GM12878 (cell line): ENCODE measurements around the gene SEMA5A. TPM values are rescaled to one million over a fixed set of nuclear protein-coding genes. Genes with fewer than 3 reads are reported as not detected.

Experiments
- ATAC-seq: fragments of 200-7000 bp; cut with Tn5 transposase; 3 replicates; pipeline ENCODE4 v1.9.1; 2020; ENCODE audit warnings: mild to moderate bottlenecking, moderate library complexity
- BruUV-seq: library from RNA; stranded (reverse); fragments of 400-500 nt; replicated peaks from 2 replicates; lab custom pipeline; 2021; lab: Mats Ljungman, UMichigan
- CTCF ChIA-PET: fragments of 300-600 bp; sonication (Branson Sonifier 250); formaldehyde crosslinking; extraction: SDS; loops from one replicate; lab custom pipeline; 2021; ENCODE audit warnings: inconsistent platforms; lab: Yijun Ruan, JAX
- POLR2A ChIA-PET: fragments of 350-600 bp; formaldehyde crosslinking; extraction: SDS; loops from one replicate; lab custom pipeline; 2021; ENCODE audit warnings: inconsistent platforms; lab: Charles Lee
- RAD21 ChIA-PET: fragments of 300-600 bp; sonication (Branson Sonifier 250); formaldehyde crosslinking; loops from one replicate; lab custom pipeline; 2023; ENCODE audit warnings: antibody characterized with exemption; ENCODE audit not compliant: unreplicated experiment; lab: Charles Lee
- SMC1A ChIA-PET: fragments of 300-600 bp; sonication (Branson Sonifier 250); formaldehyde crosslinking; loops from one replicate; lab custom pipeline; 2023; ENCODE audit not compliant: unreplicated experiment, uncharacterized antibody; lab: Charles Lee
- DNase-seq: peaks from one replicate; pipeline ENCODE4 v3.0.0-alpha.2; 2011; ENCODE audit warnings: low read depth, low spot score
- FAIRE-seq: peaks from 3 replicates; lab custom pipeline; 2011; peaks lifted over from hg19 to GRCh38; lab: Jason Lieb, UNC
- H2AFZ ChIP-seq: 2 replicates; pipeline ENCODE4 v1.6.0; 2011; ENCODE audit warnings: low read depth, low read length, control low read depth; ENCODE audit not compliant: control insufficient read depth
- H3K27ac ChIP-seq: 2 replicates; pipeline ENCODE4 v1.5.1; 2011; ENCODE audit warnings: control low read depth; ENCODE audit not compliant: control insufficient read depth, insufficient read depth
- H3K27me3 ChIP-seq, 2 experiments: replicated peaks in 1 of 2; 2 replicates each; pipeline versions ENCODE4 v1.6.0 to v1.6.1; 2011; ENCODE audit warnings: low read length in 1 of 2; ENCODE audit not compliant: control insufficient read depth in 2 of 2, insufficient read depth in 2 of 2
- H3K36me3 ChIP-seq, 2 experiments: 2 replicates each; pipeline ENCODE4 v1.5.1; 2011; ENCODE audit warnings: low read length in 1 of 2; ENCODE audit not compliant: control insufficient read depth in 2 of 2, insufficient read depth in 2 of 2
- H3K4me1 ChIP-seq: 2 replicates; pipeline ENCODE4 v1.6.1; 2011; ENCODE audit warnings: mild to moderate bottlenecking, low read length, moderate library complexity, mixed read lengths; ENCODE audit not compliant: control insufficient read depth, insufficient read depth
- H3K4me2 ChIP-seq: 2 replicates; pipeline ENCODE4 v1.6.0; 2011; ENCODE audit warnings: control low read depth; ENCODE audit not compliant: control insufficient read depth, insufficient read depth
- H3K4me3 ChIP-seq: fragments of 200-600 bp; sonication (generic); 2 replicates; pipeline ENCODE4 v1.5.1; 2016
- H3K79me2 ChIP-seq: 2 replicates; pipeline ENCODE4 v1.6.0; 2011; ENCODE audit warnings: low read length; ENCODE audit not compliant: control insufficient read depth, insufficient read depth
- H3K9ac ChIP-seq: 2 replicates; pipeline ENCODE4 v1.8.0; 2011; ENCODE audit warnings: low read length, control low read depth, mixed read lengths; ENCODE audit not compliant: control insufficient read depth, insufficient read depth
- H3K9me3 ChIP-seq: replicated peaks from 3 replicates; pipeline ENCODE4 v1.5.1; 2011; ENCODE audit warnings: mild to moderate bottlenecking, low read length; ENCODE audit not compliant: control insufficient read depth, insufficient read depth
- H4K20me1 ChIP-seq: 2 replicates; pipeline ENCODE4 v1.6.0; 2011; ENCODE audit not compliant: control insufficient read depth, insufficient read depth
- BRCA1 ChIP-seq: IDR thresholded peaks from 2 replicates; pipeline ENCODE4 v1.6.1; 2011; ENCODE audit warnings: low read depth, low read length, improper control_type of control experiment
- CEBPB ChIP-seq, 2 experiments: fragments of 150-350 bp in 1 of 2; IDR thresholded peaks; 2 replicates each; pipeline ENCODE4 v1.6.1; 2012 to 2014; ENCODE audit warnings: low read depth in 2 of 2, low read length in 2 of 2, borderline replicate concordance in 1 of 2, inconsistent platforms in 1 of 2
- CHD1 ChIP-seq: IDR thresholded peaks from 2 replicates; pipeline ENCODE4 v1.6.1; 2012; ENCODE audit warnings: low read depth, low read length, improper control_type of control experiment
- CREM ChIP-seq: IDR thresholded peaks from 2 replicates; pipeline ENCODE4 v1.6.1; 2014; ENCODE audit warnings: antibody characterized with exemption, low read depth
- GATAD2B ChIP-seq: fragments of 450-650 bp; conservative IDR thresholded peaks from 2 replicates; pipeline ENCODE4 v1.6.1; 2017; ENCODE audit warnings: low read depth, mild to moderate bottlenecking, moderate library complexity
- IRF4 ChIP-seq: IDR thresholded peaks from 2 replicates; pipeline ENCODE4 v1.6.1; 2011; ENCODE audit warnings: low read depth, low read length
- MEF2B ChIP-seq: fragments of 450-650 bp; IDR thresholded peaks from 2 replicates; pipeline ENCODE4 v1.6.1; 2018; ENCODE audit warnings: mild to moderate bottlenecking, moderate library complexity; ENCODE audit not compliant: partially characterized antibody, poor library complexity, severe bottlenecking
- MTA2 ChIP-seq: fragments of 450-650 bp; IDR thresholded peaks from 2 replicates; pipeline ENCODE4 v1.6.1; 2016; ENCODE audit warnings: low read depth, mild to moderate bottlenecking, moderate library complexity
- NFIC ChIP-seq: IDR thresholded peaks from 2 replicates; pipeline ENCODE4 v1.6.1; 2012; ENCODE audit warnings: low read depth, mild to moderate bottlenecking, inconsistent platforms, low read length, moderate library complexity
- STAT3 ChIP-seq: IDR thresholded peaks from 2 replicates; pipeline ENCODE4 v1.6.1; 2011; ENCODE audit warnings: low read depth, low read length, improper control_type of control experiment
- YY1 ChIP-seq: IDR thresholded peaks from 2 replicates; pipeline ENCODE4 v1.6.1; 2011; ENCODE audit warnings: low read depth, mild to moderate bottlenecking, low read length
- WGBS: methylation state at CpG from one replicate; pipeline ENCODE4 v1.1.6; 2016; ENCODE audit warnings: low lambda C conversion rate; ENCODE audit not compliant: insufficient replicate concordance, insufficient coverage; ENCODE audit errors: missing lambda C conversion rate; 5-methylcytosine and 5-hydroxymethylcytosine counted together
- in situ Hi-C: fragments of 300-500 bp; cut with MboI; formaldehyde crosslinking; loops from 9 replicates; pipeline ENCODE4 v1.14.3; 2018; ENCODE audit warnings: mixed read lengths
- intact Hi-C: fragments of 100-400 bp; cut with micrococcal nuclease; formaldehyde crosslinking; loops from one replicate; pipeline ENCODE4 v1.14.2; 2022; ENCODE audit not compliant: unreplicated experiment
- polyA plus RNA-seq, 11 experiments: library from polyadenylated mRNA; depleted of rRNA in 4 of 11; unstranded in 6 of 11; stranded (reverse) in 5 of 11; fragments of >200 nt; fragmentation: Nextera tagmentation in 4 of 11; fragmentation: Illumina TruSeq in 1 of 11; extraction: Ambion mirVana in 4 of 11; extraction: Trizol in 1 of 11; gene quantifications; 1 replicate in 1 of 11; 2 replicates in 10 of 11; pipeline versions ENCODE4 v1.2.1 to v1.2.3, GENCODE V29; 2011 to 2016; ENCODE audit warnings: inconsistent platforms in 2 of 11, missing spikeins in 2 of 11, low read depth in 1 of 11
- total RNA-seq, 4 experiments: library from RNA; depleted of rRNA in 3 of 4; stranded (reverse); fragments of >200 nt in 3 of 4; fragmentation: Illumina TruSeq in 1 of 4; extraction: Trizol in 1 of 4; gene quantifications; 2 replicates each; pipeline versions ENCODE4 v1.2.1 to v1.2.3, GENCODE V29; 2013 to 2021
- TF ChIP-seq, protein P1 (sequence below): fragments of 450-650 bp; IDR thresholded peaks from 2 replicates; pipeline ENCODE4 v1.6.1; 2017; ENCODE audit warnings: low read depth, mild to moderate bottlenecking, moderate library complexity

The SEMA5A gene
- total and polyA plus RNA-seq, 10 of the 15 experiments (the other 5 are each of a cell fraction or from before 2014, with no cell fraction given): 0.03 to 2.4 (median 0.09) TPM; not detected in 1

DNA sequence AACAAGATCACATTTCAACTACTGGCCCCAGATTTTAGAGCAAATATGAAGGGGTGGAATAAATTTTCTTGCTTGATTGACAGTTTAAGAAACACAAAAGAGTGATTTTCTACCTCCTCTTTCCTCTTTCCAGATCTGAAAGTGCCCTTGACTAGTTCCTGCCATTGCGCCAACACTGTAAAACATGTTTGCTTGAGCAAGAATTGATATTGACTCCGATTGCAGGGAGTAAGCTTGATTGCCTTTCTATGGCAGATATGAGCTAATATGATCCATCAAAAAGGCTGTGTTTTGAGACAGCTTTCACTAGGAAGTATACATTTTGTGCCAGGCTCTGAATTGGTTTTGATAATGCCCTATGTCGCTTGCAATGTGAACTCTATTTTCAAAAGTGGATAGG, 508.8 kb downstream of the SEMA5A start:
- SMC1A ChIA-PET: no interaction called here
- H3K27ac ChIP-seq: no peak overlapping the region
- no peaks in the 10 kb centered on the region for H3K4me1 ChIP-seq
- no peaks in the 10 kb centered on the region for H3K79me2 ChIP-seq
- no peaks in the 10 kb centered on the region for H3K27me3 ChIP-seq
- H3K9ac ChIP-seq: no peak overlapping the region
- H3K4me3 ChIP-seq: no peak overlapping the region
- ATAC-seq (no peak), DNase-seq (no peak), FAIRE-seq (no peak)
- no peaks in the 10 kb centered on the region for H3K36me3 ChIP-seq
- no TSS peak for BruUV-seq
- H2AFZ ChIP-seq: no peak overlapping the region
- TF ChIP-seq BRCA1: no peak
- no peak for TF ChIP-seq MTA2
- TF ChIP-seq STAT3: no peak
- TF ChIP-seq MEF2B: no peak
- TF ChIP-seq NFIC: no peak
- no peak for TF ChIP-seq YY1
- no peak for TF ChIP-seq CREM
- no peak for TF ChIP-seq CEBPB (IDR thresholded peaks at IDR 0.05; ENCODE audit: borderline replicate concordance in 1 of 2, low read depth in 2 of 2, low read length in 2 of 2)
- TF ChIP-seq, protein P1, sequence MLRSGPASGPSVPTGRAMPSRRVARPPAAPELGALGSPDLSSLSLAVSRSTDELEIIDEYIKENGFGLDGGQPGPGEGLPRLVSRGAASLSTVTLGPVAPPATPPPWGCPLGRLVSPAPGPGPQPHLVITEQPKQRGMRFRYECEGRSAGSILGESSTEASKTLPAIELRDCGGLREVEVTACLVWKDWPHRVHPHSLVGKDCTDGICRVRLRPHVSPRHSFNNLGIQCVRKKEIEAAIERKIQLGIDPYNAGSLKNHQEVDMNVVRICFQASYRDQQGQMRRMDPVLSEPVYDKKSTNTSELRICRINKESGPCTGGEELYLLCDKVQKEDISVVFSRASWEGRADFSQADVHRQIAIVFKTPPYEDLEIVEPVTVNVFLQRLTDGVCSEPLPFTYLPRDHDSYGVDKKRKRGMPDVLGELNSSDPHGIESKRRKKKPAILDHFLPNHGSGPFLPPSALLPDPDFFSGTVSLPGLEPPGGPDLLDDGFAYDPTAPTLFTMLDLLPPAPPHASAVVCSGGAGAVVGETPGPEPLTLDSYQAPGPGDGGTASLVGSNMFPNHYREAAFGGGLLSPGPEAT: no peak
- no peak for TF ChIP-seq CHD1
- no peak for TF ChIP-seq IRF4
- no peak for TF ChIP-seq GATAD2B
- in situ Hi-C loops (no loop called here), intact Hi-C loops (no loop called here)
- CTCF ChIA-PET: no interaction called here
- WGBS: 41% methylated on average over 3 of the region's 3 CpGs
- no peak overlapping the region for H3K4me2 ChIP-seq
- no peaks in the 10 kb centered on the region for H4K20me1 ChIP-seq
- RAD21 ChIA-PET: no interaction called here
- H3K9me3 ChIP-seq: no peaks in the 10 kb centered on the region
- POLR2A ChIA-PET: no interaction called here
